Renal cortical epithelial cell (primary cell): ENCODE measurements around the gene MYF6. TPM values are rescaled to one million over a fixed set of nuclear protein-coding genes. Genes with fewer than 3 reads are reported as not detected.

Experiments used
- DNase-seq: peaks from one replicate; pipeline ENCODE4 v3.0.0-alpha.2; 2011; ENCODE audit warnings: low read depth
- total RNA-seq: library from RNA; depleted of rRNA; stranded (reverse); fragments of >200 nt; gene quantifications from 2 replicates; pipeline ENCODE4 v1.2.3, GENCODE V29; 2014

Gene MYF6
- total RNA-seq, 1 donor from 2014 or later = not detected

GRCh38 chr12:80704420-80704819 is 3.0 kb upstream of the MYF6 start:
- DNase-seq = no peak

GRCh38 chr12:80707830-80708258 is 410 bp downstream of the MYF6 start:
- no peak for DNase-seq

GRCh38 chr12:80708259-80708974 is 983 bp downstream of the MYF6 start:
- DNase-seq = no peak

GRCh38 chr12:80708975-80709328 is 1.5 kb downstream of the MYF6 start:
- DNase-seq = no peak

- peak; percentile 32 for DNase-seq
These were observed 2.6 kb downstream of the MYF6 start for GRCh38 chr12:80709811-80710726.

- DNase-seq = no peak
These were observed 3.5 kb downstream of the MYF6 start for GRCh38 chr12:80710727-80711449.

- no peak for DNase-seq
These were observed 4.4 kb downstream of the MYF6 start for GRCh38 chr12:80711866-80712265.

GRCh38 chr12:80712866-80713265 is 5.4 kb downstream of the MYF6 start:
- DNase-seq = no peak

- no peak for DNase-seq
These were observed 6.0 kb downstream of the MYF6 start for GRCh38 chr12:80713419-80713818.

- DNase-seq = peak; percentile 18
These were observed 6.6 kb downstream of the MYF6 start for GRCh38 chr12:80714055-80714454.

- DNase-seq = no peak
These were observed 7.4 kb downstream of the MYF6 start for GRCh38 chr12:80714846-80715245.

GRCh38 chr12:80715713-80716249 is 8.3 kb downstream of the MYF6 start:
- DNase-seq = no peak

GRCh38 chr12:80716696-80717469 is 9.4 kb downstream of the MYF6 start, which contains the start of gene MYF5:
MYF5 (plus strand) TSS chr12:80716912; CDS start chr12:80717064, 152 bp downstream.
- no peak for DNase-seq

- no peak for DNase-seq
These were observed 10.4 kb downstream of the MYF6 start for GRCh38 chr12:80717856-80718255.

- DNase-seq = no peak
These were observed 13.1 kb downstream of the MYF6 start for GRCh38 chr12:80720516-80720915.

GRCh38 chr12:80721326-80721725 is 13.9 kb downstream of the MYF6 start:
- DNase-seq = no peak

GRCh38 chr12:80745851-80746505 is 38.5 kb downstream of the MYF6 start:
- DNase-seq = no peak

- DNase-seq = no peak
These were observed 40.4 kb downstream of the MYF6 start for GRCh38 chr12:80747800-80748199.

- no peak for DNase-seq
These were observed 42.0 kb downstream of the MYF6 start for GRCh38 chr12:80749456-80749855.

GRCh38 chr12:80752464-80752863 is 45.0 kb downstream of the MYF6 start:
- DNase-seq = no peak

GRCh38 chr12:80754274-80754673 is 46.8 kb downstream of the MYF6 start:
- no peak for DNase-seq
